Transverse colon (tissue), 4 donors: ENCODE results near the gene OLAH. TPM values are rescaled to one million over a fixed set of nuclear protein-coding genes. Genes with fewer than 3 reads are reported as not detected.

Experiments
- DNase-seq: peaks from one replicate; pipeline ENCODE4 v3.0.0-alpha.2; 2019
- H3K27ac ChIP-seq, 4 donors: fragments of 200-600 bp; sonication (generic); 2 replicates each; pipeline ENCODE4 v1.5.1; 2016 to 2018; ENCODE audit warnings: inconsistent platforms in 4 of 4
- H3K27me3 ChIP-seq: fragments of 200-600 bp; sonication (generic); 2 replicates; pipeline ENCODE4 v1.5.1; 2017; ENCODE audit warnings: inconsistent platforms
- H3K36me3 ChIP-seq, 4 donors: fragments of 200-600 bp; sonication (generic); 2 replicates each; pipeline ENCODE4 v1.5.1; 2017 to 2019; ENCODE audit warnings: inconsistent platforms in 4 of 4
- H3K4me1 ChIP-seq, 4 donors: fragments of 200-600 bp; sonication (generic); 2 replicates each; pipeline ENCODE4 v1.5.1; 2017 to 2020; ENCODE audit warnings: inconsistent platforms in 4 of 4
- H3K4me3 ChIP-seq, 4 donors: fragments of 200-600 bp; sonication (generic); 1 replicate in 1 of 4; 2 replicates in 3 of 4; pipeline versions ENCODE4 v1.5.1 to v1.6.1; 2017 to 2019; ENCODE audit warnings: inconsistent platforms in 4 of 4
- H3K9me3 ChIP-seq, 2 donors: fragments of 200-600 bp; sonication (generic); 2 replicates each; pipeline ENCODE4 v1.5.1; 2017 to 2019; ENCODE audit warnings: inconsistent platforms in 2 of 2
- EP300 ChIP-seq: sonication (generic); formaldehyde crosslinking; IDR thresholded peaks from one replicate; pipeline ENCODE4 v1.6.1; 2017; ENCODE audit warnings: antibody characterized with exemption, low read depth
- POLR2A ChIP-seq: fragments of 450-650 bp; IDR thresholded peaks from one replicate; pipeline ENCODE4 v1.6.1; 2016; ENCODE audit warnings: antibody characterized with exemption, mild to moderate bottlenecking, moderate library complexity
- POLR2AphosphoS5 ChIP-seq, 3 donors: sonication (generic); formaldehyde crosslinking; IDR thresholded peaks; one replicate each; pipeline ENCODE4 v1.6.1; 2016; ENCODE audit warnings: antibody characterized with exemption in 3 of 3
- WGBS, 2 donors: methylation state at CpG; one replicate each; pipeline ENCODE4 v1.1.5; 2018; ENCODE audit warnings: low coverage in 1 of 2; 5-methylcytosine and 5-hydroxymethylcytosine counted together
- in situ Hi-C, 4 donors: fragments of 200-750 bp; cut with MboI; loops; one replicate each; pipeline versions ENCODE4 v1.15.0 to v1.15.1; 2017; ENCODE audit warnings: low sequenced_read_pairs in 3 of 4, low pct_ligation_motif_present in 1 of 4, low pct_unique_long_range_greater_than_20kb in 1 of 4
- intact Hi-C: fragments of 100-400 bp; cut with DNase I; formaldehyde crosslinking; loops from one replicate; pipeline ENCODE4 v1.15.1; 2023; ENCODE audit warnings: low total_unique reads
- total RNA-seq, 4 donors: library from RNA; depleted of rRNA; stranded (reverse); fragments of >200 nt; gene quantifications; one replicate each; pipeline ENCODE4 v1.1.0, GENCODE V29; 2016
- TF ChIP-seq, protein P1 (sequence below), 5 experiments: fragments of 200-600 bp in 3 of 5; fragments of 450-650 bp in 2 of 5; sonication (generic) in 3 of 5; IDR thresholded peaks; 1 replicate in 2 of 5; 2 replicates in 3 of 5; pipeline ENCODE4 v1.5.1; 2016 to 2017; ENCODE audit warnings: antibody characterized with exemption in 5 of 5, inconsistent platforms in 3 of 5, mild to moderate bottlenecking in 2 of 5, moderate library complexity in 1 of 5

Gene OLAH
- total RNA-seq, 4 donors from 2014 or later: not detected

DNA sequence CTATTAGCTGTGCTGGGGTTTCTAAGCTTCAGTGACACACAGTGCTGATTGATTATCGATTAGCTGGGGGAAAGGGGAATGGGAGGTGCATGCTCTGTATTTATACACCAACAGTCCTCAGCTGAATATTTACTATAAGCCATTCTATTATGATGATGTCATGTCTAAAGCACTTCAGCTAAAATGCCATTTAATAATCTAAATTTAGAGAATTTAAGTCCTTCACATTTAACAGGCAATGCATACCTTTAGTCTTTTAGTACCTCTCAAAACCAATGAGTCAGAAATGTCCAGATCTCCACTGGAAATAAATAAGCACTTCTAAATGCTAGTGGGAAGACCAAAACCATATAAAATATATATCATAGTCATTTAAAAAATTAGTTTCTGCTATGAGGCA, 78.0 kb downstream of the OLAH start:
- 94% methylated on average over 1 of the region's 1 CpG; no CpG with 5 or more reads in 1 of the 2 donors for WGBS, 2 donors
- H3K27me3 ChIP-seq: no peaks in the 10 kb centered on the region
- no peak for DNase-seq
- no peaks in the 10 kb centered on the region for H3K9me3 ChIP-seq
- no peak overlapping the region for H3K27ac ChIP-seq
- no peak overlapping the region for H3K4me3 ChIP-seq
- H3K36me3 ChIP-seq: peaks cover 0 to 12% (median 4%) of the 10 kb centered on the region in 4 donors
- intact Hi-C loops (no loop called here), in situ Hi-C loops (loop anchor here in 2 of 4 donors (25.0 kb wide), 2 partner anchors 584 to 609 kb away; no protein-coding TSS in a partner anchor)
- TF ChIP-seq, protein P1, sequence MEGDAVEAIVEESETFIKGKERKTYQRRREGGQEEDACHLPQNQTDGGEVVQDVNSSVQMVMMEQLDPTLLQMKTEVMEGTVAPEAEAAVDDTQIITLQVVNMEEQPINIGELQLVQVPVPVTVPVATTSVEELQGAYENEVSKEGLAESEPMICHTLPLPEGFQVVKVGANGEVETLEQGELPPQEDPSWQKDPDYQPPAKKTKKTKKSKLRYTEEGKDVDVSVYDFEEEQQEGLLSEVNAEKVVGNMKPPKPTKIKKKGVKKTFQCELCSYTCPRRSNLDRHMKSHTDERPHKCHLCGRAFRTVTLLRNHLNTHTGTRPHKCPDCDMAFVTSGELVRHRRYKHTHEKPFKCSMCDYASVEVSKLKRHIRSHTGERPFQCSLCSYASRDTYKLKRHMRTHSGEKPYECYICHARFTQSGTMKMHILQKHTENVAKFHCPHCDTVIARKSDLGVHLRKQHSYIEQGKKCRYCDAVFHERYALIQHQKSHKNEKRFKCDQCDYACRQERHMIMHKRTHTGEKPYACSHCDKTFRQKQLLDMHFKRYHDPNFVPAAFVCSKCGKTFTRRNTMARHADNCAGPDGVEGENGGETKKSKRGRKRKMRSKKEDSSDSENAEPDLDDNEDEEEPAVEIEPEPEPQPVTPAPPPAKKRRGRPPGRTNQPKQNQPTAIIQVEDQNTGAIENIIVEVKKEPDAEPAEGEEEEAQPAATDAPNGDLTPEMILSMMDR (IDR thresholded peaks at IDR 0.05): no peak
- H3K4me1 ChIP-seq: no peaks in the 10 kb centered on the region

DNA sequence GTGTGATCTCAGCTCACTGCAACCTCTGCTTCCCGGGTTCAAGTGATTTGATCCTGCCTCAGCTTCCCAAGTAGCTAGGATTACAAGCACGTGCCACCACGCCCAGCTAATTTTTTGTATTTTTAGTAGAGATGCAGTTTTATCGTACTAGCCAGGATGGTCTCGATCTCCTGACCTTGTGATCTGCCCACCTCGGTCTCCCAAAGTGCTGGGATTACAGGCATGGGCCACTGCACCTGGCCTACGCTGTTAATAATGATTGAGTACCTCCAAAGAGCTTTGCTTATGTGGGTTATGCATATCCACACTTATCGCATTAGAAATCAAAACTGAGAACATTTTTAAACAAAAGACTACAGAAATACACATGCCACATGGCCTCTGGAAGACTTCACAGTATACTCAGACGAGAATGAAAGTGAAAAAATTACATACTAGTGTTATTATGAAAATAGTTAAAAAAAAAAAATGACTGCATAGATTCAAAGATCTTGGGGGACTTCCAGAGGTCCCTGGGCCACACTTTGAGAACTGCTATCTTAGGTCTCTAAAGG, 78.8 kb downstream of the OLAH start:
- Histone ChIP-seq H3K27me3 (no peaks in the 10 kb centered on the region), H3K9me3 (no peaks in the 10 kb centered on the region), H3K36me3 (peaks cover 0 to 16% (median 7%) of the 10 kb centered on the region in 4 donors), H3K4me1 (no peaks in the 10 kb centered on the region), H3K4me3 (no peak overlapping the region), H3K27ac (no peak overlapping the region)
- DNase-seq: no peak
- TF ChIP-seq POLR2A (no peak), POLR2AphosphoS5 (IDR thresholded peaks at IDR 0.05) (no peak), EP300 (no peak)
- TF ChIP-seq, protein P1 (IDR thresholded peaks at IDR 0.05): no peak
- in situ Hi-C loops: loop anchor here in 2 of 4 donors (25.0 kb wide), 2 partner anchors 585 to 610 kb away; no protein-coding TSS in a partner anchor
- 78 to 82% methylated on average over 4 to 9 of the region's 9 CpGs for WGBS, 2 donors
- intact Hi-C loops: no loop called here

Other genes with a start within 250 kb of the OLAH start
- 1 to 10 TPM in 2 of 4 donors, not detected in 2; 2.2 to 2.5 TPM for gene CDNF, start 205.9 kb upstream of the OLAH start, total RNA-seq
- 10 to 100 TPM in 2 of 4 donors, 1 to 10 TPM in 2; 6.7 to 15.4 (median 8.7) TPM for gene HSPA14, start 205.6 kb upstream of the OLAH start, total RNA-seq
- 10 to 100 TPM; 11.5 to 19.8 (median 14.0) TPM for gene MSANTD7, start 205.6 kb upstream of the OLAH start, total RNA-seq
- gene SUV39H2, start 165.1 kb upstream of the OLAH start, total RNA-seq: 1 to 10 TPM in 3 of 4 donors, under 1 TPM in 1; 0.60 to 4.6 (median 3.0) TPM
- gene DCLRE1C, start 89.8 kb upstream of the OLAH start, total RNA-seq: 10 to 100 TPM in 3 of 4 donors, 1 to 10 TPM in 1; 10.0 to 61.3 (median 13.8) TPM
- not detected for gene MEIG1, start 84.6 kb upstream of the OLAH start, total RNA-seq
- not detected for gene ACBD7, start 44.8 kb downstream of the OLAH start, total RNA-seq
- 100 to 1,000 TPM in 1 of 4 donors, 10 to 100 TPM in 2, 1 to 10 TPM in 1; 4.1 to 103 (median 20.9) TPM for gene RPP38, start 53.4 kb downstream of the OLAH start, total RNA-seq
- gene NMT2, start 124.8 kb downstream of the OLAH start, total RNA-seq: 10 to 100 TPM in 3 of 4 donors, 1 to 10 TPM in 1; 5.2 to 39.3 (median 33.8) TPM